GM12875 (cell line): ENCODE measurements around the gene GGA2.

ENCODE experiments used
- H3K4me3 ChIP-seq: one replicate; pipeline ENCODE4 v1.5.1; 2011; ENCODE audit warnings: low read depth, low read length, control low read depth
- TF ChIP-seq, protein P1 (sequence below): IDR thresholded peaks from 2 replicates; pipeline ENCODE4 v1.5.1; 2011; ENCODE audit warnings: low read depth, mild to moderate bottlenecking, control low read depth, inconsistent platforms, low read length, moderate library complexity, borderline replicate concordance; ENCODE audit not compliant: insufficient read depth

GGA2 gene

GRCh38 chr16:23510164-23510914, at the start of gene GGA2:
Gene GGA2 (minus strand): TSS chr16:23510494. CDS start chr16:23510411, 83 bp downstream.
- TF ChIP-seq, protein P1, sequence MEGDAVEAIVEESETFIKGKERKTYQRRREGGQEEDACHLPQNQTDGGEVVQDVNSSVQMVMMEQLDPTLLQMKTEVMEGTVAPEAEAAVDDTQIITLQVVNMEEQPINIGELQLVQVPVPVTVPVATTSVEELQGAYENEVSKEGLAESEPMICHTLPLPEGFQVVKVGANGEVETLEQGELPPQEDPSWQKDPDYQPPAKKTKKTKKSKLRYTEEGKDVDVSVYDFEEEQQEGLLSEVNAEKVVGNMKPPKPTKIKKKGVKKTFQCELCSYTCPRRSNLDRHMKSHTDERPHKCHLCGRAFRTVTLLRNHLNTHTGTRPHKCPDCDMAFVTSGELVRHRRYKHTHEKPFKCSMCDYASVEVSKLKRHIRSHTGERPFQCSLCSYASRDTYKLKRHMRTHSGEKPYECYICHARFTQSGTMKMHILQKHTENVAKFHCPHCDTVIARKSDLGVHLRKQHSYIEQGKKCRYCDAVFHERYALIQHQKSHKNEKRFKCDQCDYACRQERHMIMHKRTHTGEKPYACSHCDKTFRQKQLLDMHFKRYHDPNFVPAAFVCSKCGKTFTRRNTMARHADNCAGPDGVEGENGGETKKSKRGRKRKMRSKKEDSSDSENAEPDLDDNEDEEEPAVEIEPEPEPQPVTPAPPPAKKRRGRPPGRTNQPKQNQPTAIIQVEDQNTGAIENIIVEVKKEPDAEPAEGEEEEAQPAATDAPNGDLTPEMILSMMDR = no peak
- H3K4me3 ChIP-seq = peak within 1 kb of the TSS; percentile 55

DNA sequence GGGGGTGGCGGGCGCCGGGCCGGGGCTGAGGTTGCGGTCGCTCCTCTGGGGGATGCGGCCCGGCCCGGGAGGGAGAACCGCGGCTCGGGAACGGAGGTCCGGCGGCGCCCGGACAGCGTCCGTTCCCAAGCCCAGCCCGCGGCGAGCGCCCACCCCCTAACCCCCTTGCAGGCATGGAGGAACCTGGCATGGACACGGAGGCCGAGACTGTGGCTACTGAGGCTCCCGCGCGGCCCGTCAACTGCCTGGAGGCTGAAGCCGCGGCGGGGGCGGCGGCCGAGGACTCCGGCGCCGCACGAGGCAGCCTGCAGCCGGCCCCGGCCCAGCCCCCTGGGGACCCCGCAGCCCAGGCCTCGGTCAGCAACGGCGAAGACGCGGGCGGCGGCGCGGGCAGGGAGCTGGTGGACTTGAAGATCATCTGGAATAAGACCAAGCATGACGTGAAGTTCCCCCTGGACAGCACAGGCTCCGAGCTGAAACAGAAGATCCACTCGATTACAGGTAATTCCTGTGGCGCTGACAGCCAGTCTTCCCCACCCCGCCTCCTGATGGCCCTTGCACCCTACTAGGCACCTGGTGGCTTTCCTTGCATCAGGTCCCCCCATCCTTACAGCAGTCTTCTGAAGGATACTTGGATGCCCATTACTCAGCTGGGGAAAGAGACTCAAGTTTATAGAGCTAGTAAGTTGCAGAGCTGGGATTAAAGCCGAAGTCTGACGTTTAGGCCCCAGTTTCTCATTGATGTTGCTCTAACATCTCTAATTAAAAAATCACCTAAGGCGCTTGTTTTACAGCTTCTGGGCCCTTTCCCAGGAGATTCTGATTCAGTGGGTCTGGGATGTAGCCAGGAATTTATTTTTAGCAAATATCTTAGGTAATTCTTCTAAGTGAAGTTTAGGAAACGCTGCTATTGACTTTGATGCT, 47.7 kb upstream of the GGA2 start:
- peak overlapping the region; percentile 60 for H3K4me3 ChIP-seq
- TF ChIP-seq, protein P1 = no peak

- H3K4me3 ChIP-seq = peak within 1 kb of the TSS; percentile 60
- TF ChIP-seq, protein P1 = peak; percentile 86
These were observed 46.8 kb upstream of the GGA2 start, which contains the start of the genes EARS2 and UBFD1 for GRCh38 chr16:23556881-23557778. Gene EARS2 (minus strand): TSS chr16:23557350. CDS start chr16:23557343, 7 bp downstream. Gene UBFD1 (plus strand): TSS chr16:23557727. CDS start chr16:23557743, 16 bp downstream.

- no peak overlapping the region for H3K4me3 ChIP-seq
- TF ChIP-seq, protein P1 = no peak
These were observed 44.2 kb upstream of the GGA2 start for GRCh38 chr16:23554536-23554935.

- TF ChIP-seq, protein P1 = no peak
- no peak overlapping the region for H3K4me3 ChIP-seq
These were observed 41.9 kb upstream of the GGA2 start for GRCh38 chr16:23552161-23552560.

- H3K4me3 ChIP-seq = no peak overlapping the region
- TF ChIP-seq, protein P1 = no peak
These were observed 39.6 kb upstream of the GGA2 start for GRCh38 chr16:23549938-23550337.
